Measurements from ENCODE around the gene RUVBL2.

The RUVBL2 gene

DNA sequence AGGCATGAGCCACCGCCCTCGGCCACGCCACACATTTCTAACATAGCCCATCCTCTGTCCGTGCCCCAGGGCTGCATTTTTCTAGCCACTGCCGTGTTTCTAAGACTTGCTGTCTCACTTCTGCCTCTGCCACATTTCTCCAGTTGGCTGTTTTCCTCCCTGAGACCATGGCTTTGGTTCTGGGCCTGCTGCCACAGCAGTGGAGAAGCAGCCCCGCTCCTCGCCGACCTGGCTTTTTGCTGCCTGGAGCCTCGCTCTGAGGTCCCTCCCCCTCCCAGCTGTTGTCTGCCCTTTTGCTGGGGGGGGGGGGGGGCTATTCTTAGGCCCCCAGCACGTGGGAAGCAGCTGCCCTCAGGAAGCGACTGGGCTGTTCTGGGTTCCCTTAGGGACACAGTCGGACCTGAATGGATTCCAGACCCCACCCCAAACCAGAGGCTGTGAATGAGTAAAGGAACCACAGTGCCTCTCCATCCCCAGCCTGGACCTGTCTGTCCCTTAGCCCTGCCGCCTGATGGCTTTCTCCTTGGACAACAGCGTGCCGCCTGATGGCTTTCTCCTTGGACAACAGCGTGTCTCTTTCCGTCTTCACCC, 3.9 kb upstream of the RUVBL2 start:
- no peak for DNase-seq

DNA sequence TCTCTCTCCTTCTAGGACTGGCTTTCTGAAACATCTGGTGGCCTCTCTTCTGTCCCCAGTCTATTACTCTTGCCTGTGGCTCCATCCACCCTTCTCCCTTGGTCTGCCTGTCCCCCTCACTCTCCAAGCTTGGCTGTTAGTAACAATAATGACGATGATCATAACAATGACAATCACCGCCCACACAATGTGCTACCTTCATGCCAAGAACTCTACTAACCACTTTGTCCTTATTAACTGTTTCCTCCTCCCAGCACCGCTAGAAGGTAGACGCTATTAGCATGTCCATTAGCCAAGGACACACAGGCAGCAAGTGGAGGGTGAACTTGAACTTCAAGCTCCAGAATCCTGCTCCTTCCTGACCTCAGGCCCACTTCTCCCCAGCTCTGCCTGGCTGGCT, 3.3 kb upstream of the RUVBL2 start:
- no peak for DNase-seq

DNA sequence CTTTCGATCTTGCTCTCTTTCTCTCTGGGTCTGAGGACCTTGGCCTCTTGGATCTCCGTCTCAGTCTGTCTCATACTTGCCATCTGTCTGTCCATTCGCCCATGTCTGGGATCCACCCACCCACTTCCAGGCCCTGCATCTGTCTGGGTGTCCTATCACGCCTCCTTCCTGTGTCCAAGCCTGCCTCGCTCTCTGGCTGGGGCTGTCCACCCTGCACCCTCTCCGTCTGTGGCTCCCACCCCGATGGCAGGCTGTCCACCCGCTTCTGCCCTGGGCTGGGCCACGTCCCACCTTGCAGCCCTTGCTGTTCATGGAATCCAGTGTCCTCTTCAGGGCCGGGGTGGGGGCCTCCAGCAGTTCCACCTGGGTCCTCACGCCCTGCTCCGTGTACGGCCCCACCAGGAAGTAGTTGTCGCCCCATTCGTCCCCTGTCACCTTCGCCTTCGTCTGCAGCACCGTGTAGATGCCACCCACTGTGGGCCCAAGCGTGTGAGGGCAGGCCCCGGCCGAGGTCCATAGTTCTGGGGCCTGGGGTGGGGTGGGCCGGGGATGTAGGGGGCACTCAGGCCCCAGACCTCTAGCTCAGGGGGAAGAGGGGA, 2.6 kb upstream of the RUVBL2 start:
- DNase-seq, result no peak

DNA sequence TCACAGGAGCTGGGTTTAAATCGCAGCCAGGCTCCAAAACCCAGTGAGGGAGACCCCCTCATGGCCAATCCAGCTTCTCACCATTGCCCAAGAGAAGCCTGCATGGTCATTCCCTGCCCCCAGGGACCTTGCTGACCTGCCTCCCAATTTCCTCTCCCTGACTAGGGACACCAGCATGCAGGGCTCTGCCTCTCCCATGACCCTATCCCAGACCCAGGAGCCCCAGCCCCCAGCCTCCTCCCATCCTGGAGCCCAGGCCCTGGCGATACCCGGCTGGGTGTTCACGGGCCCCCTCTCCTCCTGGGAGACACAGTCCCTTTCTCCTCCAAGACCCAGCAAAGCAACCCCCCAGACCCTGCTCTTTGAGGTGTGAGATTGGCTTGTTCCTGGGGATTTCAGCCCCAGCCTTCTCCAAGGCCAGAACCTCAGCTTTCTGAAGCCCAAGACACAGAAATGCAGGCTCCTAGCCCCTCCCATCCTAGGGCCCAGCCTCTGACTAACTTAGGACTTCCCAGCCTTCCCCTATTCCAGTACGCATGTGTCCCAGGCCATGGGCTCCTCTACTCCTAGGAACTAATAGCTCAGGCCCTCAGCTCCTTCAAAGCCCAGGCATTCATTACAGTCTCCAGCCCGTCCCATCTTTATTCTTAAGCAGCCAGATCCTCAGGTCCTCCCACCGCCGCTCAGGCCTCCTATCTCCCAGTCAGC, 1.7 kb upstream of the RUVBL2 start:
- peak; percentile 21 to 33 for DNase-seq

DNA sequence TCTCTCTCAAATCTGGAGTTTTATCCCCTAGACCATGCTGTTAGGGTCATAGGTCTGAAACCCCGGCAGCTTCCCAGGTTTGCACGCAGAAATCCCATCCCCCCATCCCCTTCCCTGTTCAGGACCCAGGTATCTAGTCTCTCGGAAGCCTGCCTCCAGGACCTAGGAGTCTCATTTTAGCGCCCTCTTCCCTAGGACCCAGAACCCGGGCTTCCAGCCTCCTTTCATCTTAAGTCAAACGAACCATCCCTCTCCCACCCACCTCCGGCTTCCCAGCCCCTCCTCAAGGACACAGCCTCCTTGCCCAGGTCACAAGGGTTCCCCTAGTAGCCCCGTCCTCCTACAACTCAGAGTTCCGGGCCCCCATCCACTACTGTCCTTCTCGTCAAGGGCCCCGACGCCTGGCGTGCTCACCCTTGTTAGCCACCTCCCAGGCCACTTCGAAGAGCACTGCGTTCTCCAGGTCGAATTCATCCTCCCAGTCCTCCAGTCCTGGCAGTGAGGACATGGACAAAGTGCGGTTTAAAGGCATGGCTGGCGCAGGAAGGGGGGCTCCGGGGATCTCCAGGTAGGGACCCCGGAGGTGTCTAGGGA, 1.0 kb upstream of the RUVBL2 start:
- no peak for DNase-seq

DNA sequence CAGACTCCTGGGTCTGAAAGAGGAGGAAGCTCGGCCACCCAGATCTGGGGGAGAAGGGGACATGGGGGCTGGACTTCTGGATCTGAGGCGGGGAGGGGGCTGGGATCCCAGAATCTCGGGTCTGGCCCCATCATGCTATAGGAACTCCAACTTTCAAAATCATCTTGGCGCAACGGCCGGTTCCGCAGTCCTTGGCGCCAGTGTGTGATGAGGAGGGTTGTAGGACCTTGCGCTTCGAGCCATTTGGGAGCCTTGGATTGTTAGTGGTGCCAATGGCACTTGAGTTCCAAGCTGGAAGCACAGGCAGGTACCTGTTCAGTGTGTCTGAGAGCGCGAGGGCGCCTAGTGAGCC, 324 bp downstream of the RUVBL2 start:
- peak in 1 of 2 experiments; percentile 45 for DNase-seq

DNA sequence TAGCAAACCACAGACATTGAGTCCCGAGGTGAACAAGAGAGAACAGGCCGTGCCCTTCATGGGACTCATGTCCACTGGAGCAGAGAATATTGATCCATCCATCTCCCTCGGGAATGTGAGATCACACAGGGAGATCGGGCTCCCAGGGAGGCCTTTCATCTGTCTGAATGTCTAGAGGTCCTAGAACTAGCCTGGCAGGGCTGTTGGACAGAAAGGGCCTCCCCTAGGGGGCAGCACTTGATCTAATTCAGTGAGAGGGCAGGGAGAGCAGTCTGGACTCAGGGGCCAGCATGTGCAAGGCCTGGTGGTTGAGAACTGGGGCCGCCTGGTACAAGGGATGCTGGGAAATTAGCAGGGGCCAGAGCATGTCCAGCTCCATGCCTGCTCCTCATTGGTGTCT, 4.3 kb downstream of the RUVBL2 start:
- peak; percentile 51 to 59 for DNase-seq

DNA sequence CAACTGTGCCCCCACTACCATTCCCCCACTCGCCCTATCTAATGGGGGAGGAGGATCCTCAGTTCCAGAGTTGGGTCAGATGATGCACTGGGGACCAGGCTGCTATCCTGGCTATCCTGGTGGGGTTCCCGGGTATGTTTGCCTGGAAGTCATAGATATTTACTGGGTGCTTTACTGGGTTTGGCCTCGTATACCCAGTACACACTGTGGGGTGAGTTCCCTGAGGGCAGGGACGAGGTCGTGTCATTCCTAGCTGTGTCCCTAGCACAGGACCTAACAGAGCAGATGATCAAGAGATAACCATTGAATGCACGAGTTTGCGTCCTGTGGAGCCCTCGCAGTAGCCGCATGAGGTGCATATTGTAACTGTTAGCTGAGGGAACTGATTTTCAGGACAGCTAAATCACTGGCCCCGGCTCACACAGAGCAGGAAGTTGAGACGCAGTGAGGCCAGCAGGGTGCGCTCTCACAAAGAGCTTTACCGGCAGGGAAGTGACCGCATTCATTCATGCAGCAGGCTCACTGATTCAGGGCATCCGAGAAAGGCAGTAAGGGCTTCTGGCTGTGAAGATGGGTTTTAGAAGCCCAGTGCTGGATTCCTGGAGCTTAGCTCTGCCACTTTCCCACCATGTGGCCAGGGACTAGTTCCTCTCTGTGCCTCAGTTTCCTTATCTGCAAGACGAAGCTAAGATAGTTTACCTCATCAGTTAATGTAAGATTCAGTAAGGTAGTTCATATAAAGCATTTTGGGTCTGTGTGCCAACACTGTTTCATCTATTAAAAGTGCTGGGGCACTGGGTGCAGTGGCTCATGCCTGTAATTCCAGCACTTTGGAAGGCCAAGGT, 6.0 kb downstream of the RUVBL2 start:
- peak; percentile 37 for DNase-seq

DNA sequence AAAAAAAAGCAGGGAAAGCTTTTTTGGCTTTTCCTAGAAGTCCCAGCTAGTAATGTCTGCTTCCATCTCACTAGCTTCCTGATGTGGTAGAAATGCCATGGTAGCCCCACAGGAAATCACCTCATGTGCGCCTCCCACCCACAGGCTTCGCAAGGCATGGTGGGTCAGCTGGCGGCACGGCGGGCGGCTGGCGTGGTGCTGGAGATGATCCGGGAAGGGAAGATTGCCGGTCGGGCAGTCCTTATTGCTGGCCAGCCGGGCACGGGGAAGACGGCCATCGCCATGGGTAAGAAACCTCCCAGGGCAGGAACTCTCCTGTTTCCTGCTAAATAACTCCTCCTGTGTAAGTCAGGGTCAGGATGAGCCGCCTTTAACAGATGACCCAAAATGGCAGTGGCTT, 10.4 kb downstream of the RUVBL2 start:
- DNase-seq, result no peak

DNA sequence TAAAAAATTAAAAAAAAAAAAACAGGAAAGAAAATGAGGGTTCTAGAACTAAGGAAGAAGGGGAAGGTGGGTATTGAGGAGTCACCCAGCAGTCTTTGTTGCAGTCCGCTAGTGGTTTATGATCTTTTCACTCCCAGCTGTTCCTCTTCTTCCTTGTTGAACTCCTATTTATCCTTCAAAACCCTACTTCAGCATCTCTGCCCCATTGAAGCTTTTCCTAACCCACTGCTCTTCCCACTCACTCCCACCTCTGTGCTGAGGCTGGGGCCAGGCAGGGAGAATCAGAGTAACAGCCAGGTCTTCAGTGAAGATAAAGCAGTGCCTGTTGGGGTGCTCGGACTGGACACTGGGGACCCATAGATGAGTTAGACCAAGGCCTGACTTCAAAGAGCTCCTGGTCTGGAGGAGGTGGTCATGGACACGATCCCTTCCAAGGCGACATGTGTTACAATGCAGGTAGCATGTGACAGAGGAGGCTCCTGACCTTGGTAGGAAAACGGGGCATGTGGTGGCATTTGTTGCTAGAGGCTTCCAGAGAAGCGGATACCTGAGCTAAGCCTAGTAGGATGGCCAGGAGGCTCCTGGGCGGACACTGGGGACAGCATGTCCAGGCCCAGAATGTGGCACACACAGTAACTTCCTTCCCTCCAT, 11.4 kb downstream of the RUVBL2 start:
- no peak for DNase-seq

DNA sequence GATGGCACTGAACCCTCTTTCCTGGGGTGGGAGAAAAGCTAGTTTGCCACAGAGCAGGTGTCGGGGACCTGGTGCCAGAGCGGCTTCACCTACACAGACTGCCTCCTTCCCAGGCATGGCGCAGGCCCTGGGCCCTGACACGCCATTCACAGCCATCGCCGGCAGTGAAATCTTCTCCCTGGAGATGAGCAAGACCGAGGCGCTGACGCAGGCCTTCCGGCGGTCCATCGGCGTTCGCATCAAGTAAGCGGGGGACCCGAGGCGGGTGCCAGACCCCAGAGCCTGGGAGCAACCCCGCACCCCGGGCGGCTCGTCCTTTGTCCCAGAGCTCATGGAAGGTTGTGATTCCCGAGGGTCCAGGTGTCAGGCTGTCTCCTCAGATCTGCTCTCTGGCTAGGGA, 13.2 kb downstream of the RUVBL2 start:
- no peak for DNase-seq

DNA sequence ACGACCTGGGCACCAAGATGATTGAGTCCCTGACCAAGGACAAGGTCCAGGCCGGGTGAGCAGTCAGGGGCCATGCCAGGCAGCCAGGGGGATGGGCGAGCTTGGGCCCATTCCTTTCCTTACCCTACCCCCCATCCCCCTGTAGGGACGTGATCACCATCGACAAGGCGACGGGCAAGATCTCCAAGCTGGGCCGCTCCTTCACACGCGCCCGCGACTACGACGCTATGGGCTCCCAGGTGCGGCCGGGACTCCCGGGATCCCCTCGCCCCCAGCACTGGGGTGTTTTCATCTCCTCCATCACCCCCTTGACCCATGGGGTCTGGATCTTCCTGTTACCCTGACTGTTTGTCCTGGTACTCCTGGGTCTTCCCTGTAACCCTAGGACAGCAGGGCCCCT, 16.1 kb downstream of the RUVBL2 start:
- no peak for DNase-seq

DNA sequence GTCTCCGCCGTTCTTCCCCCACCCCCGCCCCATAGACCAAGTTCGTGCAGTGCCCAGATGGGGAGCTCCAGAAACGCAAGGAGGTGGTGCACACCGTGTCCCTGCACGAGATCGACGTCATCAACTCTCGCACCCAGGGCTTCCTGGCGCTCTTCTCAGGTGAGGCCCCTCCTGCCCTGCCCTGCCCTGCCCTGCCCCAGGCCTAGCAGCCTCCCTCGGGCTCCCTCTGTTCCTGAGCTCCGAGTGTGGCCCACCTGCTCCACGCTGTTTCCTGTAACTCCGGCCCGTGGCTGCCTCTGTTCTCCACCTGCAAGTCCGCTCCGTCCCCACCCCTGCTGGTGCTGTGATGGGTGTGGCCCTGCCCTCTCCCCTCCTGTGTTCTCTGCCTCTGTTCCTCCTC, 16.8 kb downstream of the RUVBL2 start:
- no peak for DNase-seq

DNA sequence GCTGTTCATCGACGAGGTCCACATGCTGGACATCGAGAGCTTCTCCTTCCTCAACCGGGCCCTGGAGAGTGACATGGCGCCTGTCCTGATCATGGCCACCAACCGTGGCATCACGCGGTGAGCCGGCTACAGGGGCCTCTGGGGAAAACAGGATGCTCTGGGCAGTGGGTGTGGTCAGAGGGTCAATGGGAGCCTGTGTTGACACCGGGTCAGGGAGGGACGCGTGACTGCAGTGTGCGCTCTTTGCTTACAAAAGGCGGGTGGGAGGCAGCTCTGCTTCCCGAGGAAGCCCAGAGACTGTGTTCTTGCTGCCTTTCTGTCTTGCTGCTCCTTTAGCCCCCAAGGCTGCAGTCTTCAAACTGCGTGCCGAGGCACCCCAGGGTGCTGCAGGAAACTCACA, 17.5 kb downstream of the RUVBL2 start:
- DNase-seq, result no peak

DNA sequence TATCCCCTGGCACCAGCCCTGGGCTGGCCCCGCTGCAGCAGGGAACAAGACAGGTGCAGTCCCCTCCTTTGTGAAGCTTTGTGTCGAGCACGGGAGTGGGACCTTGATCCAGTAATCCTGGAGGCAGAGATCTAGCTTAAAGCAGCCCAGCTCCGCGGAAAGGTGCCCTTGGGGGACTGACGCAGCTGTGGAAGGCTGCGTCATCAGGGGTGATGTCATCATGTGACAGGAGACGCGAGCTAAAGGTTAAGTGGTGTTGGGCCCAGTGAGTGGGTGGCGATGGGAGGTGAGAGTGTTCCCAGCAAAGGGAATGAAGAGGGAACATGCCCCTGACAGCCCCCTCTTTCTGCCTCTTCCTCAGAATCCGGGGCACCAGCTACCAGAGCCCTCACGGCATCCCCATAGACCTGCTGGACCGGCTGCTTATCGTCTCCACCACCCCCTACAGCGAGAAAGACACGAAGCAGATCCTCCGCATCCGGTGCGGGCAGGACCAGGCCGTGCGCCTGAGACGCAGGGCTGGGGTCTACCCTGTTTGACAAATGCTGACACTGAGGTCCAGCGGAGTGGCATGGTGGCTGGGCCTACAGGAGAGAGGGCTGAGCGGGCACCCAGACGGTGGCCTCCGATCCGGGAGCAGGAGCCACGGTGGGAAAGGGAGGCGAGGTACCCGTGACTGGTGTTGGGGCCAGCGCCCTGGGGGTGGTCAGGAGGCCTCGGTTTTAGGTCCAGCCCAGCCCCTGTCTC, 20.6 kb downstream of the RUVBL2 start:
- no peak for DNase-seq

DNA sequence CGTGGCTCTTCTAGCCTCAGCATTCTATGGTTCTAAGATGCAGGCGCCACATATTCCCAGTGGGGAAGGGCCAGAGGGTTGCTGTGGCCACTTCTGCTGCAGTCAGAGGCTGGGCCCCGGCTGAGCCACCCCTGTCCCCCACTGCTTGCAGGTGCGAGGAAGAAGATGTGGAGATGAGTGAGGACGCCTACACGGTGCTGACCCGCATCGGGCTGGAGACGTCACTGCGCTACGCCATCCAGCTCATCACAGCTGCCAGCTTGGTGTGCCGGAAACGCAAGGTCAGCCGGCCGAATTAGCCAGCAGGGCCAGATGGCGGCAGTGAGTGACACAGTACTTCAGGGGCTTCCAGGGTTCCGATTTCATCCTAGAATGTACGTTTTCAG, 21.2 kb downstream of the RUVBL2 start:
- no peak for DNase-seq

DNA sequence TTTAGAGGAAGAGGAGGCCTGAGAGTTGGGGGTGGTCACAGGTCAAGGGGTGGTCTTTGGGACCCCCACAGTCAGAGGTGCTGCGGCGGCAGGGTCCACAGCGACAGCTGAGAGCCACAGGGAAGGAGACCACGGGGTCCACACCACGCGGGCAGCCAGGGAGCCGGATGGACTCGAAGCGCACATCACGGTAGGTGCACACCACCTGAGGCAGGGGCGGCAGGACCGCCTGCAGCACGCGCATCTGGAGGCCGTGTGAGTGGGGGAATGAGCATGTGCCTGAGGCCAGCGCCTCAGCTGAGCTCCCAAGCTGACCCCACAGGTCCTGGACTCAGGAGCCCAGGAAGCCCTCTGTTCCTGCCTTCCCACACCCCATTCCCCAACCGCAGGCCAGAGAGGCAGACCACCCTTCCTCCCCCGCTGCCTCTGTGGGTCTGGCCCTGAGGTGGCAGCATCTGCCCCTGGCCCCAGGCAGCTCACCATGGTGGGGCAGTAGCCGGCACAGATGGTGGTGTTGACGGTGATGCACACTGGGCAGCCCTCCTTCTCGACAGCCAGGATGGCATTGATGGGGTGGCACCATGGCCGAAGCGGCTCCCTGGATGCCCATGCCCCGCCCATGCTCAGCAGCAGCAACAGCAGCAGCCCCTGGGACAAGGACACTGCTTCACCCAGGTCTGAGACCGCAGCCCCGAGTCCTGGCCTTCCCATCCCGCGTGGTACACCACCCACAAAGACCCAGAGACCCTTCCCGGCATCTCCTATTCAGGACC, 22.6 kb downstream of the RUVBL2 start:
- no peak for DNase-seq

DNA sequence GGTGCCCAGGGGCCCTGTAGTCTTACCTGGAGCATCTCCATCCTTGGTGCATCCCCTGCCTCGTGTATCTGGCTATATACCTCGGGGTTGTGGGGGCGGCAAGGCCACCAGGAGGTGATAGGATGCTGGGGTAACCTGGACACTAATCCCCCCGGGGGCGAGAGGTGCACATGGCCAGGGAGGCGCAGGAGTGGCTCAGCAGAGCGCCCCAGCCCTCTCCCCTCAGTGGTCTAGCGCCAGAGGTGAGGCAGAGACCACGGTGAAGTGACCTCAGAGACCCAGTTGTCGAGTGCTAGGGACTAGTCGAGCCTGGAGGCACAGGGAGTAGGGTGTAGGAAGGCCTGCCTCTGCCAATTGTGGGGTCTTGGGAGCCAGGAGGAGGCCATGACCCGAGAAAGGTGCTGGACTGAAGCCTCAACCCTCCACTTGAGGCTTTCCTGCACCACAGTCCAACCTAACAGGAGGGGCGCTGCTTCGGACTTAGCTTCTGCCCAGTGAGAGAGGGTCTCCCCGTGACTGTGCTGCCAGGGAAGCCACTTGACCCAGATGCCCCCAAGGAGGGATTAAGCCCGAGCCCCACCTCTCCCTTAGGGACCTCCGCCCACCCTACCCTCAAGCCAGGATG, 23.5 kb downstream of the RUVBL2 start, which contains the start of gene LHB:
LHB (minus strand) TSS at position 51 of the 625 bp plus-strand sequence; CDS start at position 41, 10 bp downstream.
- DNase-seq, result no peak

DNA sequence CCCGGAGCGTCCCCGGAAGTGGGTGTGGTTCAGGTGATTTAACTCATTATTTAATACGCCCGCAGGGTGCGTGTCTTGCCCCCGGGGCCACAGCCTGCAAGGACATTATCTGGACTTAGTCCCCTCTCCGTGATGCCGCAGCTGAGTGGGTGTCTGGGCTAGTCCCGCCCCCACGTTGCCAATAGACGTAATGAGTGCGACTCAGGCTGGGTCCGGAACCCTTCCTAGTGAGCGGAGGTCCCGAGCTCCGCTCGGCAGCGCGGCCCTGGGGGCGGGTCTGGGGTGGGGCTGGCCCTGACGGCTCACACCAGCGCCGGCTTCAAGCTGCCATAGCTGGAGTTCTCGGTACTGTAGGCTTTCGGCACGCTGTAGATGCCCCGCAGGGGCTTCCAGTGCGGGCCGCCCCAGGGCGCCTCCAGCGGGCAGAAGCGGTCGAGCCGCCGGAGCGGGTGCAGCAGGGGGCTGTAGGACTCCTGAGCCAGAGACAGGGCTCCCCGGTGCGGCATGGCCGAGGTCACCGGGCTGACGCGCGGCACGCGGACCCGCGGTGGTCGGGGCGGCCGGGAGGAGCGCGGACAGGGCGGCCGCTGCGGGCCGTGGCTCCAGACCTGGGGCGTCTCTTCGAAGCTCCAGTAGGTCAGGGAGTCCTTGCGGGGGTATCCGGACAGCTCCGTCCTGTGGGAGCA, 24.1 kb downstream of the RUVBL2 start:
- no peak for DNase-seq

Data from AML-193 (cell line).